ENCODE results near the gene LRMDA. TPM values are rescaled to one million over a fixed set of nuclear protein-coding genes. Genes with fewer than 3 reads are reported as not detected.

Gene LRMDA
- polyA plus RNA-seq, 1 donor (not counting 4 experiments of a cell fraction or from before 2014, with no cell fraction given) = not detected

DNA sequence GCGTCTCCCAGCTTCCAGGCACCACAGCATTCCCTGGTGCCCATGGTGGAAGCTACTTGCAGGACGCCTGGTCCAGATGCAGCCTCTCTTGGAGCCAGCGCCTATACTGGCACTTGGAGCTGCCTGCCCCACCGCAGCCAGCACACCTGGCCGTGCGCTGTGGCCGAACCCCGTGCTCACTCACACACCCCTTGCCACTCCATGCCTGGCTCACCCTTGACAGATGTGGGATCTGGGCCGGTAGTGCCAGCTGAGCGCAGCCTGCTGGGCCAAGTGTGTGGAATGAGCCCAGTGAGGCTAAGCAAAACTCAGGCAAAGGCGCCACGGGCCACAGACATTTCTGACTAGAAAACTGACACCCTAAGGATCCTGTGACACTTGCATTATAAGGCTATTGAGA lies 884.8 kb downstream of the LRMDA start:
- no peaks in the 10 kb centered on the region for H3K36me3 ChIP-seq (ENCODE audit: control insufficient read depth in 2 of 2, extremely low read depth in 1 of 2, insufficient read depth in 2 of 2, low read length in 2 of 2)
- no peak for TF ChIP-seq CTCF (optimal IDR thresholded peaks at IDR 0.05 in 1 of 3, IDR thresholded peaks at IDR 0.05 in 1 of 3, conservative IDR thresholded peaks at IDR 0.05 in 1 of 3; ENCODE audit: extremely low read depth in 1 of 3, insufficient read depth in 2 of 3, low read length in 3 of 3)
- no peak for TF ChIP-seq EZH2 (IDR thresholded peaks at IDR 0.05; ENCODE audit: low read length)
- no peaks in the 10 kb centered on the region for H3K27me3 ChIP-seq (ENCODE audit: control insufficient read depth, extremely low read depth, insufficient read depth, low read length)
- no peaks in the 10 kb centered on the region for H3K79me2 ChIP-seq (ENCODE audit: control insufficient read depth, insufficient read depth, low read length)
- no peaks in the 10 kb centered on the region for H3K4me1 ChIP-seq (ENCODE audit: control insufficient read depth, extremely low read depth, insufficient read depth, low read length)
- DNase-seq (ENCODE audit: low read depth, low spot score) (no peak), FAIRE-seq (no peak)
- dilution Hi-C loops (cut with MboI; ENCODE audit: extremely low pct_ligation_motif_present, low sequenced_read_pairs) = no loop called here
- no peak overlapping the region for H3K9ac ChIP-seq (ENCODE audit: control insufficient read depth, extremely low read depth, insufficient read depth, low read length)
- no peak overlapping the region for H3K27ac ChIP-seq (ENCODE audit: control insufficient read depth, insufficient read depth, low read length)
- H3K9me3 ChIP-seq (ENCODE audit: control insufficient read depth, low read depth, low read length) = no peaks in the 10 kb centered on the region
- no peaks in the 10 kb centered on the region for H3K9me1 ChIP-seq (ENCODE audit: control insufficient read depth, extremely low read depth, insufficient read depth, low read length)
- no peak overlapping the region for H3K4me3 ChIP-seq (ENCODE audit: control insufficient read depth in 2 of 3, extremely low read depth in 1 of 3, insufficient read depth in 2 of 3, low read depth in 1 of 3, low read length in 3 of 3)
- no peaks in the 10 kb centered on the region for H4K20me1 ChIP-seq (ENCODE audit: control insufficient read depth, extremely low read depth, insufficient read depth, low read length)
- no peak overlapping the region for H3K4me2 ChIP-seq (ENCODE audit: control insufficient read depth, extremely low read depth, insufficient read depth, low read depth, low read length)
- H2AFZ ChIP-seq (ENCODE audit: control insufficient read depth, low read length) = no peak overlapping the region

DNA sequence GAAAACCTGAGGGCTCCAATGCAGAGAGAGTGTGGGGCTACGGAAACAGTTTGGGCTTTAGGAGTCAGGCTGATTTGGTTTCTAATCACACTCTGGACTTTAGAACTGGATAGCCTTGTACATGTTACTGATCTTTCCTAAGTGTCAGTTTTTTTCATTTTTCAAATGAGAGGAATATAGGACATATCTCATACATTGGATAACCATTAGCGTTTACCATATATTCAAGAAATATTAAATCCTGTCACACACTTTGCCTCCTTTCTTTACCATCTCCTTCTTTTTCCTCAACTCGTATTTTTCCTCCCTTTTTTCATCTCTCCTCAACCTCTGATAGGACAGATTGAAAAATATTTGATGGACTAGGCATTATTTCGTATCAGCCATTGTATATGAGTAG lies 885.7 kb downstream of the LRMDA start:
- H3K9me3 ChIP-seq (ENCODE audit: control insufficient read depth, low read depth, low read length) = no peaks in the 10 kb centered on the region
- H3K79me2 ChIP-seq (ENCODE audit: control insufficient read depth, insufficient read depth, low read length) = no peaks in the 10 kb centered on the region
- FAIRE-seq (no peak), DNase-seq (ENCODE audit: low read depth, low spot score) (no peak)
- TF ChIP-seq CTCF (optimal IDR thresholded peaks at IDR 0.05 in 1 of 3, IDR thresholded peaks at IDR 0.05 in 1 of 3, conservative IDR thresholded peaks at IDR 0.05 in 1 of 3; ENCODE audit: extremely low read depth in 1 of 3, insufficient read depth in 2 of 3, low read length in 3 of 3) (no peak), EZH2 (IDR thresholded peaks at IDR 0.05; ENCODE audit: low read length) (no peak)
- H3K4me1 ChIP-seq (ENCODE audit: control insufficient read depth, extremely low read depth, insufficient read depth, low read length) = no peaks in the 10 kb centered on the region
- no peaks in the 10 kb centered on the region for H3K9me1 ChIP-seq (ENCODE audit: control insufficient read depth, extremely low read depth, insufficient read depth, low read length)
- no peaks in the 10 kb centered on the region for H3K27me3 ChIP-seq (ENCODE audit: control insufficient read depth, extremely low read depth, insufficient read depth, low read length)
- no peaks in the 10 kb centered on the region for H4K20me1 ChIP-seq (ENCODE audit: control insufficient read depth, extremely low read depth, insufficient read depth, low read length)
- H3K36me3 ChIP-seq (ENCODE audit: control insufficient read depth in 2 of 2, extremely low read depth in 1 of 2, insufficient read depth in 2 of 2, low read length in 2 of 2) = no peaks in the 10 kb centered on the region
- no peak overlapping the region for H3K4me3 ChIP-seq (ENCODE audit: control insufficient read depth in 2 of 3, extremely low read depth in 1 of 3, insufficient read depth in 2 of 3, low read depth in 1 of 3, low read length in 3 of 3)
- no peak overlapping the region for H3K9ac ChIP-seq (ENCODE audit: control insufficient read depth, extremely low read depth, insufficient read depth, low read length)
- dilution Hi-C loops (cut with MboI; ENCODE audit: extremely low pct_ligation_motif_present, low sequenced_read_pairs) = no loop called here
- H3K4me2 ChIP-seq (ENCODE audit: control insufficient read depth, extremely low read depth, insufficient read depth, low read depth, low read length) = no peak overlapping the region
- H3K27ac ChIP-seq (ENCODE audit: control insufficient read depth, insufficient read depth, low read length) = no peak overlapping the region
- no peak overlapping the region for H2AFZ ChIP-seq (ENCODE audit: control insufficient read depth, low read length)

All from keratinocyte (primary cell).